HFFc6 (cell line): Measurements from ENCODE around the gene HSD17B8. TPM values are rescaled to one million over a fixed set of nuclear protein-coding genes. Genes with fewer than 3 reads are reported as not detected.

Source experiments
- DNase-seq: peaks from one replicate; pipeline ENCODE4 v3.0.0-alpha.2; 2018
- H3K27ac Mint-ChIP-seq: 2 replicates; pipeline ENCODE4 v1.8.0; 2020; ENCODE audit warnings: mild to moderate bottlenecking, mixed read lengths
- H3K27me3 Mint-ChIP-seq: 2 replicates; pipeline ENCODE4 v1.8.0; 2021; ENCODE audit warnings: mild to moderate bottlenecking, moderate library complexity, mixed read lengths; ENCODE audit not compliant: insufficient read depth
- H3K36me3 Mint-ChIP-seq: 2 replicates; pipeline ENCODE4 v1.8.0; 2021; ENCODE audit warnings: low read depth, mixed read lengths
- H3K4me1 Mint-ChIP-seq: 2 replicates; pipeline ENCODE4 v1.8.0; 2020; ENCODE audit warnings: low read depth, mixed read lengths
- H3K4me3 Mint-ChIP-seq: 2 replicates; pipeline ENCODE4 v1.8.0; 2020; ENCODE audit warnings: mild to moderate bottlenecking, moderate library complexity, mixed read lengths
- H3K9me3 Mint-ChIP-seq: 2 replicates; pipeline ENCODE4 v1.8.0; 2020; ENCODE audit warnings: mild to moderate bottlenecking, mixed read lengths
- CTCF ChIP-seq: fragments of 200-600 bp; sonication (generic); IDR thresholded peaks from 2 replicates; pipeline ENCODE4 v1.5.0; 2021; ENCODE audit warnings: antibody characterized with exemption, mild to moderate bottlenecking
- total RNA-seq, 6 experiments: library from RNA; stranded (reverse); fragmentation: NEBNext Ultra II Directional; extraction: Animal tissue kit (Norgen Biotek cat#: 25700); gene quantifications; 2 replicates in 1 of 6; 3 replicates in 5 of 6; pipeline ENCODE4 v1.2.3, GENCODE V29; 2021

The HSD17B8 gene
- total RNA-seq, 6 experiments from 2014 or later, result 0.39 to 1.2 (median 0.73) TPM

- Mint-ChIP-seq H3K36me3 (peaks cover 7% of the 10 kb centered on the region; the same call in 1 of the 2 replicates), H3K9me3 (no peaks in the 10 kb centered on the region), H3K4me1 (peaks cover 10% of the 10 kb centered on the region; the same call in 1 of the 2 replicates), H3K27ac (no peak overlapping the region), H3K27me3 (peaks cover 16% of the 10 kb centered on the region), H3K4me3 (no peak overlapping the region)
- DNase-seq, result no peak
- TF ChIP-seq CTCF, result no peak
Measured at GRCh38 chr6:33185654-33186187, 18.7 kb upstream of the HSD17B8 start.

GRCh38 chr6:33187809-33188208 lies 16.6 kb upstream of the HSD17B8 start:
- DNase-seq, result no peak
- TF ChIP-seq CTCF, result no peak
- H3K4me3 Mint-ChIP-seq, result no peak overlapping the region
- H3K4me1 Mint-ChIP-seq, result peaks cover 10% of the 10 kb centered on the region; the same call in 1 of the 2 replicates
- H3K27ac Mint-ChIP-seq, result no peak overlapping the region
- H3K36me3 Mint-ChIP-seq, result peaks cover 5% of the 10 kb centered on the region; the same call in 1 of the 2 replicates
- H3K9me3 Mint-ChIP-seq, result no peaks in the 10 kb centered on the region
- peaks cover 19% of the 10 kb centered on the region for H3K27me3 Mint-ChIP-seq

GRCh38 chr6:33189164-33189563 lies 15.3 kb upstream of the HSD17B8 start:
- H3K9me3 Mint-ChIP-seq, result no peaks in the 10 kb centered on the region
- no peaks in the 10 kb centered on the region for H3K4me1 Mint-ChIP-seq
- peaks cover 22% of the 10 kb centered on the region for H3K27me3 Mint-ChIP-seq
- no peak overlapping the region for H3K4me3 Mint-ChIP-seq
- H3K27ac Mint-ChIP-seq, result no peak overlapping the region
- TF ChIP-seq CTCF, result no peak
- no peak for DNase-seq
- H3K36me3 Mint-ChIP-seq, result no peaks in the 10 kb centered on the region

GRCh38 chr6:33189625-33190448 lies 14.6 kb upstream of the HSD17B8 start:
- Mint-ChIP-seq H3K4me1 (no peaks in the 10 kb centered on the region), H3K4me3 (no peak overlapping the region), H3K27me3 (peaks cover 22% of the 10 kb centered on the region), H3K9me3 (no peaks in the 10 kb centered on the region), H3K27ac (no peak overlapping the region), H3K36me3 (peaks cover 5% of the 10 kb centered on the region; the same call in 1 of the 2 replicates)
- TF ChIP-seq CTCF, result no peak
- DNase-seq, result no peak

- Mint-ChIP-seq H3K27me3 (peaks cover 22% of the 10 kb centered on the region), H3K36me3 (peaks cover 13% of the 10 kb centered on the region), H3K4me1 (no peaks in the 10 kb centered on the region), H3K27ac (no peak overlapping the region), H3K4me3 (no peak overlapping the region), H3K9me3 (no peaks in the 10 kb centered on the region)
- no peak for TF ChIP-seq CTCF
- DNase-seq, result no peak
Measured at GRCh38 chr6:33190504-33191107, 13.8 kb upstream of the HSD17B8 start.
